Duodenal mucosa (tissue), 2 donors: ENCODE results near the gene ZNF45.

ENCODE experiments used
- H3K27ac ChIP-seq: one replicate; pipeline ENCODE4 v1.7.0; 2013; ENCODE audit warnings: low read depth, low read length
- H3K27me3 ChIP-seq, 2 donors: one replicate each; pipeline ENCODE4 v1.7.0; 2013; ENCODE audit warnings: low read length in 2 of 2, control low read depth in 1 of 2; ENCODE audit not compliant: insufficient read depth in 2 of 2, control insufficient read depth in 1 of 2
- H3K36me3 ChIP-seq, 2 donors: one replicate each; pipeline ENCODE4 v1.7.0; 2013; ENCODE audit warnings: low read length in 2 of 2, control low read depth in 1 of 2; ENCODE audit not compliant: insufficient read depth in 2 of 2, control insufficient read depth in 1 of 2
- H3K4me1 ChIP-seq, 2 donors: one replicate each; pipeline ENCODE4 v1.7.0; 2013; ENCODE audit warnings: low read length in 2 of 2, control low read depth in 1 of 2; ENCODE audit not compliant: insufficient read depth in 2 of 2, control insufficient read depth in 1 of 2
- H3K4me3 ChIP-seq, 2 donors: one replicate each; pipeline ENCODE4 v1.7.0; 2013; ENCODE audit warnings: low read length in 2 of 2, low read depth in 1 of 2
- H3K9ac ChIP-seq, 2 donors: one replicate each; pipeline ENCODE4 v1.7.0; 2013; ENCODE audit warnings: low read length in 2 of 2, low read depth in 1 of 2
- H3K9me3 ChIP-seq, 2 donors: one replicate each; pipeline ENCODE4 v1.7.0; 2013; ENCODE audit warnings: low read length in 2 of 2, control low read depth in 1 of 2; ENCODE audit not compliant: control insufficient read depth in 1 of 2

ZNF45 gene

DNA sequence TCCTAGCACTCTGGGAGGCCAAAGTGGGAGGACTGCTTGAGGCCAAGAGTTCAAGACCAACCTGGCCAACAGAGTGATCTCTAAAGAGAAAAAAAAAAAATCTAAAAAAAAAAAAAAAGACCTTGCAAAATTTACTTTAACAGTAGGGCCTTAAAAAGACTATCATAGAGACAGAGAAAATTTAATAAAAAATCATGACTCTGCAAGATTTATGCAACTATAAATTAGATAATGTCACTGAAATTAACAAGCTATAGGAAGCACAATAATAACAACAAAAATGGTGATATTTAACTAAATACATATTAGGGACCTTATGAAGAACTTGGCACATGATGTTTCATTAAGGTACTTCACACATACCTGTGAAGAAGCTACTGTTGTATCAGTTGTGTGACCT lies 11.2 kb downstream of the ZNF45 start:
- peaks cover 9 to 15% of the 10 kb centered on the region in 2 donors for H3K9me3 ChIP-seq
- no peaks in the 10 kb centered on the region for H3K27me3 ChIP-seq
- H3K4me3 ChIP-seq, result no peak overlapping the region
- H3K4me1 ChIP-seq, result no peaks in the 10 kb centered on the region
- H3K36me3 ChIP-seq, result peaks cover 73 to 93% of the 10 kb centered on the region in 2 donors
- no peak overlapping the region for H3K9ac ChIP-seq
- no peak overlapping the region for H3K27ac ChIP-seq

GRCh38 chr19:43914051-43914450 lies 21.0 kb downstream of the ZNF45 start:
- no peak overlapping the region for H3K27ac ChIP-seq
- H3K27me3 ChIP-seq, result no peaks in the 10 kb centered on the region
- H3K9me3 ChIP-seq, result peaks cover 82 to 89% of the 10 kb centered on the region in 2 donors
- peaks cover 49 to 59% of the 10 kb centered on the region in 2 donors for H3K36me3 ChIP-seq
- no peak overlapping the region for H3K9ac ChIP-seq
- peak overlapping the region; percentile 23 to 27 for H3K4me3 ChIP-seq
- H3K4me1 ChIP-seq, result no peaks in the 10 kb centered on the region

DNA sequence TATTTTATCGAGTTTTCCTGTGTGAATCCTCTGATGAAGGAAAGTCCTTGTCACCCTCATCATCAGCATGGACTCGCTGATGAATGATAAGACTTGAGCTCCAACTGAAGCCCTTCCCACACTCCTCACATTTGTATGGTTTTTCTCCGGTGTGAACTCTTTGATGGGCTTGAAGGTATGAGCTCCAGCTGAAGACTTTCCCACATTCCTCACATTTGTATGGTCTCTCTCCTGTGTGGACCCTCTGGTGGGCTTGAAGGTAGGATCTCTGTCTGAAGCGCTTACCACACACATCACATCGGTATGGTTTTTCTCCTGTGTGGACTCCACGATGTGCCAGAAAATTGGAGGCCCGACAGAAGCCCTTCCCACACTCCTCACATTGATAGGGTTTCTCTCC lies 21.7 kb downstream of the ZNF45 start:
- Histone ChIP-seq H3K36me3 (peaks cover 42 to 52% of the 10 kb centered on the region in 2 donors), H3K9ac (no peak overlapping the region), H3K27me3 (no peaks in the 10 kb centered on the region), H3K4me3 (peak overlapping the region in 1 of 2 donors; percentile 34), H3K4me1 (no peaks in the 10 kb centered on the region), H3K27ac (no peak overlapping the region), H3K9me3 (peaks cover 84 to 89% of the 10 kb centered on the region in 2 donors)

DNA sequence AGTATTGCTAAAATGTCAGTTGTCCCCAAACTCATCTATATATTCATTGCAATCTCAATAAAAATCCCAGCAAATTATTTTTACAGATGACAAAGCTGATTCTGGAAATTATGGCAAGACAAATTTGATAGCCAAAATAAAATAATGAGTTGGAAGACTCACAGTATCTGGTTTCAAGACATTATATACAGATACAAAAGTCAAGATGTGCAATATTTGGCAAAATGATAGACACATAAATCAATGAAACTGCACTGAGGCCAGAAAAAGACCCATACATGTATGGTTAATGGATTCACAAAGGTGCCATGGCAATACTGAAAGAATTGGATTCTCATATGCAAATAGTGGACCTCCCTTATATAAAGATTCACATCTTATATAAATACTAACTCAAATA lies 24.2 kb downstream of the ZNF45 start:
- no peak overlapping the region for H3K27ac ChIP-seq
- peaks cover 76 to 91% of the 10 kb centered on the region in 2 donors for H3K9me3 ChIP-seq
- H3K36me3 ChIP-seq, result peaks cover 27 to 29% of the 10 kb centered on the region in 2 donors
- H3K4me1 ChIP-seq, result no peaks in the 10 kb centered on the region
- no peak overlapping the region for H3K4me3 ChIP-seq
- no peaks in the 10 kb centered on the region for H3K27me3 ChIP-seq
- no peak overlapping the region for H3K9ac ChIP-seq

GRCh38 chr19:43908659-43909058 lies 26.4 kb downstream of the ZNF45 start:
- no peaks in the 10 kb centered on the region for H3K27me3 ChIP-seq
- H3K36me3 ChIP-seq, result peaks cover 5 to 7% of the 10 kb centered on the region in 2 donors
- no peaks in the 10 kb centered on the region for H3K4me1 ChIP-seq
- H3K4me3 ChIP-seq, result no peak overlapping the region
- H3K27ac ChIP-seq, result no peak overlapping the region
- H3K9ac ChIP-seq, result no peak overlapping the region
- peaks cover 68 to 74% of the 10 kb centered on the region in 2 donors for H3K9me3 ChIP-seq

GRCh38 chr19:43906774-43907173 lies 28.3 kb downstream of the ZNF45 start:
- Histone ChIP-seq H3K27ac (no peak overlapping the region), H3K9me3 (peaks cover 62 to 63% of the 10 kb centered on the region in 2 donors), H3K27me3 (no peaks in the 10 kb centered on the region), H3K9ac (no peak overlapping the region), H3K36me3 (no peaks in the 10 kb centered on the region), H3K4me3 (no peak overlapping the region), H3K4me1 (peaks cover 0 to 3% of the 10 kb centered on the region in 2 donors)

DNA sequence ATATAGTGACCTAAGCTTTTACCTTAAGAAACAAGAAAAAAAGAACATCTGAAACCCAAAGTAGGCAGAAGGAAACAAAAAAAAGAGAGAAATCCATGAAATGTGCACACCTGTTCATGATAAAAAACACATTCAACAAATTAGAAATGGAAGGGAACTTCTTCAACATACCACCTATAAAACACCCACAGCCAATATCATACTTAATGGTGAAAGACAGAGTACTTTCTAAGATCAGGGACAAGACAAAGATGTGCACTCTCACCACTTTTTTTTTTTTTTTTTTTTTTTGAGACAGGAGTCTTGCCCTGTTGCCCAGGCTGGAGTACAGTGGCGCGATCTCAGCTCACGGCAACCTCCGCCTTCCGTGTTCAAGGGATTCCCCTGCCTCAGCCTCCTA lies 29.2 kb downstream of the ZNF45 start:
- peaks cover 54 to 59% of the 10 kb centered on the region in 2 donors for H3K9me3 ChIP-seq
- no peaks in the 10 kb centered on the region for H3K36me3 ChIP-seq
- H3K9ac ChIP-seq, result no peak overlapping the region
- H3K27ac ChIP-seq, result no peak overlapping the region
- no peak overlapping the region for H3K4me3 ChIP-seq
- peaks cover 0 to 3% of the 10 kb centered on the region in 2 donors for H3K4me1 ChIP-seq
- no peaks in the 10 kb centered on the region for H3K27me3 ChIP-seq

GRCh38 chr19:43902399-43902798 lies 32.7 kb downstream of the ZNF45 start:
- Histone ChIP-seq H3K9me3 (peaks cover 35 to 36% of the 10 kb centered on the region in 2 donors), H3K4me3 (peak overlapping the region; percentile 84 to 85), H3K9ac (no peak overlapping the region), H3K27me3 (no peaks in the 10 kb centered on the region), H3K36me3 (no peaks in the 10 kb centered on the region), H3K4me1 (peaks cover 0 to 3% of the 10 kb centered on the region in 2 donors), H3K27ac (no peak overlapping the region)

GRCh38 chr19:43901395-43902390 lies 33.4 kb downstream of the ZNF45 start:
- Histone ChIP-seq H3K36me3 (no peaks in the 10 kb centered on the region), H3K4me1 (peaks cover 0 to 3% of the 10 kb centered on the region in 2 donors), H3K9ac (peak overlapping the region in 1 of 2 donors; percentile 11), H3K27me3 (no peaks in the 10 kb centered on the region), H3K4me3 (peak overlapping the region; percentile 84 to 85), H3K9me3 (peaks cover 30% of the 10 kb centered on the region in 2 donors), H3K27ac (no peak overlapping the region)

- peaks cover 7 to 44% of the 10 kb centered on the region in 2 donors for H3K9me3 ChIP-seq
Observed at GRCh38 chr19:43895727-43896308, 39.3 kb downstream of the ZNF45 start.

More at GRCh38 chr19:43895727-43896308, 39.3 kb downstream of the ZNF45 start:
- Histone ChIP-seq H3K27me3 (no peaks in the 10 kb centered on the region), H3K36me3 (no peaks in the 10 kb centered on the region), H3K4me1 (no peaks in the 10 kb centered on the region), H3K9ac (no peak overlapping the region), H3K27ac (no peak overlapping the region), H3K4me3 (no peak overlapping the region)
